Activated CD8-positive, alpha-beta memory T cell treated with anti-CD3 and anti-CD28 coated beads, Interleukin-2, amount 10 ng/mL, durations not matched to agents 7 days and 5 days (primary cell): ENCODE measurements around the gene SCN5A. TPM values are rescaled to one million over a fixed set of nuclear protein-coding genes. Genes with fewer than 3 reads are reported as not detected.

Source experiments
- ATAC-seq: fragments of 150-1000 bp; cut with Tn5 transposase; one replicate; pipeline ENCODE4 v1.10.0; 2021; ENCODE audit warnings: moderate library complexity
- CTCF ChIA-PET: fragments of 350-600 bp; sonication (Branson Sonifier 250); formaldehyde crosslinking; loops from one replicate; lab custom pipeline; 2021; ENCODE audit warnings: antibody characterized with exemption; lab: Charles Lee
- DNase-seq: peaks from one replicate; pipeline ENCODE4 v3.0.0-alpha.2; 2020
- H3K27ac Mint-ChIP-seq: one replicate; pipeline ENCODE4 v1.8.0; 2021; ENCODE audit warnings: mild to moderate bottlenecking, mixed read lengths
- H3K27me3 Mint-ChIP-seq: one replicate; pipeline ENCODE4 v1.8.0; 2021; ENCODE audit warnings: mixed read lengths
- H3K36me3 Mint-ChIP-seq: one replicate; pipeline ENCODE4 v1.8.0; 2021; ENCODE audit warnings: mild to moderate bottlenecking, mixed read lengths
- H3K4me1 Mint-ChIP-seq: one replicate; pipeline ENCODE4 v1.8.0; 2021; ENCODE audit warnings: mixed read lengths
- H3K4me3 Mint-ChIP-seq: one replicate; pipeline ENCODE4 v1.8.0; 2021; ENCODE audit warnings: mild to moderate bottlenecking, moderate library complexity, mixed read lengths
- H3K9me3 Mint-ChIP-seq: one replicate; pipeline ENCODE4 v1.8.0; 2022; ENCODE audit warnings: low read depth, mixed read lengths
- total RNA-seq, 2 experiments: library from RNA; stranded (reverse); gene quantifications; one replicate each; pipeline ENCODE4 v1.2.3, GENCODE V29; 2021

The SCN5A gene
- total RNA-seq, 2 experiments from 2014 or later = not detected

- DNase-seq = peak; percentile 48
- peak; percentile 40 for ATAC-seq
- Mint-ChIP-seq H3K4me1 (peaks cover 3% of the 10 kb centered on the region), H3K9me3 (no peaks in the 10 kb centered on the region), H3K27me3 (peaks cover 47% of the 10 kb centered on the region), H3K36me3 (no peaks in the 10 kb centered on the region), H3K27ac (no peak overlapping the region), H3K4me3 (no peak overlapping the region)
- CTCF ChIA-PET = interaction anchor here (0.6 to 4.5 kb wide), 13 partner anchors 9 to 733 kb away, joined by 3 to 41 read pairs (median 4); partner anchors contain the start of genes EXOG and XYLB
Observed at GRCh38 chr3:38655708-38656300, 6.3 kb upstream of the SCN5A start.

GRCh38 chr3:38653685-38654537, 4.4 kb upstream of the SCN5A start:
- CTCF ChIA-PET = interaction anchor here (0.8 to 4.5 kb wide), 5 partner anchors 129 to 158 kb away, joined by 3 to 69 read pairs (median 17); partner anchors contain the start of gene EXOG
- H3K36me3 Mint-ChIP-seq = no peaks in the 10 kb centered on the region
- H3K4me3 Mint-ChIP-seq = no peak overlapping the region

GRCh38 chr3:38652934-38653333, 3.4 kb upstream of the SCN5A start:
- DNase-seq (no peak), ATAC-seq (no peak)
- H3K27me3 Mint-ChIP-seq = peaks cover 29% of the 10 kb centered on the region
- no peak overlapping the region for H3K4me3 Mint-ChIP-seq
- no peaks in the 10 kb centered on the region for H3K9me3 Mint-ChIP-seq
- H3K27ac Mint-ChIP-seq = no peak overlapping the region
- no peaks in the 10 kb centered on the region for H3K36me3 Mint-ChIP-seq
- CTCF ChIA-PET = interaction anchor here (2.0 to 3.5 kb wide), 7 partner anchors 9 to 347 kb away, joined by 7 to 69 read pairs (median 14); partner anchors contain the start of gene EXOG
- H3K4me1 Mint-ChIP-seq = peaks cover 8% of the 10 kb centered on the region

More at GRCh38 chr3:38653685-38654537, 4.4 kb upstream of the SCN5A start:
- DNase-seq (peak; percentile 36), ATAC-seq (no peak)
- no peaks in the 10 kb centered on the region for H3K9me3 Mint-ChIP-seq
- peaks cover 36% of the 10 kb centered on the region for H3K27me3 Mint-ChIP-seq
- H3K4me1 Mint-ChIP-seq = peaks cover 3% of the 10 kb centered on the region
- H3K27ac Mint-ChIP-seq = no peak overlapping the region

GRCh38 chr3:38651153-38651789, 1.8 kb upstream of the SCN5A start:
- peak; percentile 57 for ATAC-seq
- H3K4me3 Mint-ChIP-seq = no peak overlapping the region
- DNase-seq = peak; percentile 77
- CTCF ChIA-PET = interaction anchor here (0.6 to 3.5 kb wide), 24 partner anchors 11 to 733 kb away, joined by 3 to 69 read pairs (median 4); partner anchors contain the start of gene EXOG
- H3K27ac Mint-ChIP-seq = no peak overlapping the region
- H3K36me3 Mint-ChIP-seq = no peaks in the 10 kb centered on the region
- H3K9me3 Mint-ChIP-seq = no peaks in the 10 kb centered on the region
- H3K4me1 Mint-ChIP-seq = peaks cover 8% of the 10 kb centered on the region
- H3K27me3 Mint-ChIP-seq = peaks cover 20% of the 10 kb centered on the region

- ATAC-seq (no peak), DNase-seq (peak; percentile 39)
- Mint-ChIP-seq H3K27me3 (peaks cover 14% of the 10 kb centered on the region), H3K4me3 (no peak overlapping the region), H3K27ac (no peak overlapping the region), H3K4me1 (peaks cover 8% of the 10 kb centered on the region), H3K36me3 (no peaks in the 10 kb centered on the region), H3K9me3 (no peaks in the 10 kb centered on the region)
- CTCF ChIA-PET = interaction anchor here (0.6 to 3.5 kb wide), 17 partner anchors 12 to 734 kb away, joined by 3 to 69 read pairs (median 4); partner anchors contain the start of gene EXOG
Observed at GRCh38 chr3:38650248-38650951, 913 bp upstream of the SCN5A start.

GRCh38 chr3:38648659-38649499, 608 bp downstream of the SCN5A start:
- DNase-seq (peak; percentile 39), ATAC-seq (peak; percentile 9)
- Mint-ChIP-seq H3K9me3 (no peaks in the 10 kb centered on the region), H3K4me3 (peak overlapping the region; percentile 53), H3K36me3 (no peaks in the 10 kb centered on the region), H3K27ac (no peak overlapping the region), H3K4me1 (peaks cover 8% of the 10 kb centered on the region), H3K27me3 (peaks cover 16% of the 10 kb centered on the region)
- CTCF ChIA-PET = interaction anchor here (1.1 to 3.3 kb wide), 3 partner anchors 125 to 351 kb away, joined by 3 to 25 read pairs (median 3); no protein-coding TSS in a partner anchor

GRCh38 chr3:38648024-38648658, 1.3 kb downstream of the SCN5A start:
- DNase-seq = peak; percentile 33
- no peak overlapping the region for H3K4me3 Mint-ChIP-seq

GRCh38 chr3:38647217-38647970, 2.1 kb downstream of the SCN5A start:
- Mint-ChIP-seq H3K27me3 (peaks cover 6% of the 10 kb centered on the region), H3K4me3 (no peak overlapping the region), H3K36me3 (no peaks in the 10 kb centered on the region), H3K27ac (no peak overlapping the region), H3K9me3 (no peaks in the 10 kb centered on the region), H3K4me1 (peaks cover 8% of the 10 kb centered on the region)
- peak; percentile 14 for DNase-seq
- CTCF ChIA-PET = interaction anchor here (0.8 to 3.3 kb wide), 10 partner anchors 9 to 644 kb away, joined by 3 to 25 read pairs (median 4); partner anchors contain the start of genes EXOG and XYLB
- no peak for ATAC-seq

More at GRCh38 chr3:38648024-38648658, 1.3 kb downstream of the SCN5A start:
- Mint-ChIP-seq H3K4me1 (peaks cover 8% of the 10 kb centered on the region), H3K27me3 (peaks cover 12% of the 10 kb centered on the region), H3K9me3 (no peaks in the 10 kb centered on the region), H3K36me3 (no peaks in the 10 kb centered on the region), H3K27ac (no peak overlapping the region)
- CTCF ChIA-PET = interaction anchor here (0.8 to 3.3 kb wide), 4 partner anchors 16 to 352 kb away, joined by 3 to 25 read pairs (median 3); no protein-coding TSS in a partner anchor
- ATAC-seq = no peak

- Mint-ChIP-seq H3K27ac (no peak overlapping the region), H3K9me3 (no peaks in the 10 kb centered on the region), H3K4me3 (no peak overlapping the region), H3K27me3 (peaks cover 3% of the 10 kb centered on the region), H3K4me1 (peaks cover 8% of the 10 kb centered on the region), H3K36me3 (no peaks in the 10 kb centered on the region)
- CTCF ChIA-PET = interaction anchor here (0.7 to 3.3 kb wide), 11 partner anchors 9 to 645 kb away, joined by 3 to 25 read pairs (median 4); partner anchors contain the start of genes EXOG and XYLB
- DNase-seq (peak; percentile 42), ATAC-seq (no peak)
Observed at GRCh38 chr3:38646630-38647029, 2.9 kb downstream of the SCN5A start.

GRCh38 chr3:38646062-38646461, 3.4 kb downstream of the SCN5A start:
- DNase-seq (peak; percentile 29), ATAC-seq (no peak)
- no peaks in the 10 kb centered on the region for H3K9me3 Mint-ChIP-seq
- H3K27me3 Mint-ChIP-seq = peaks cover 3% of the 10 kb centered on the region
- H3K4me1 Mint-ChIP-seq = peaks cover 6% of the 10 kb centered on the region
- H3K36me3 Mint-ChIP-seq = no peaks in the 10 kb centered on the region
- no peak overlapping the region for H3K27ac Mint-ChIP-seq
- no peak overlapping the region for H3K4me3 Mint-ChIP-seq
- CTCF ChIA-PET = interaction anchor here (0.7 to 3.3 kb wide), 10 partner anchors 8 to 646 kb away, joined by 3 to 25 read pairs (median 4); partner anchors contain the start of gene EXOG
